ENCODE data around the gene TMEM185B.

Gene TMEM185B

DNA sequence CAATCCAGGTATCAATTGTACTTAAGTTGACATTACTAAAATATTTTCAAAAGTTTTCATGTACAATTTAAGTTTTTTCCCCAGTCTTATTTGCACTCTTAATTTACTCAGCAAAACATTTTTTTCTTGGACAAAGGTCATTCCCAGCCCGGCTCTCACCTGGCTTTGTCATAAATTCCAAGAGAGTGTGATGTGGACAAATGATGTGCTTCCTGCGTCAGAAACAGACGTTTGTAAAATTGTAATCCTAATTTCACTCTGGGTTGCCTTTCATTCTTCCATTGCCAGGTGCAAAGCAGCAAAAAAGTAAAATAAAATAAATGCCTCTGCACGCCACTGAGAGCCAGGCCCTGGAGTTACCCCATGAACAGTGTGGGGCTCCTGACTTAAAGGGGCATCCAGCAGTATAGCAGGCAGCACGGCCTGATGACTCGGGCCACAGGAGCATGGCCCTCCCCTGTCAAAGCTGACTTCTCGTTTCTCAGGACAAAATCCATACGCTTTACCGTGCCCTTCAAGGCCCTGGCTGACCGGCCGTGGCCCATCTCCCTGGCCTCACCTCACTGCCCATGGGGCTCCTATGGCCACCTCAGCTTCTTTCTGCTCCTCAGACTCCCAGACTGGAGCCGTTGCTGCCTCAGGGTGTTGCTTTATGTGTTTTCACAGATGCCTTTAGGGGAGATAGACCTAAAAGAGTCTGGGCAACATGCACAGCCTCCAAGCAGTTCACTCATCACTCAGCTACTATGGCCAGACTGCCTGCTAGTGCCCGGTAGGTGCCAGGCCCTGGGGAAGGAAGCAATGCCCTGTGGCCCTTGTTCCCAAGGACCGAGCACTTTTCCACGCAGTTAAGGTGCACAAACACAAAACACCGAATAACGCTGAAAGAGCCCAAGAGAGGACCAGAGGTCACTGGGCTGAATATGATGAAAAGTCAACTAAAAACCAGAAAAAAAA, 7.6 kb upstream of the TMEM185B start:
- ATAC-seq, result no peak

DNA sequence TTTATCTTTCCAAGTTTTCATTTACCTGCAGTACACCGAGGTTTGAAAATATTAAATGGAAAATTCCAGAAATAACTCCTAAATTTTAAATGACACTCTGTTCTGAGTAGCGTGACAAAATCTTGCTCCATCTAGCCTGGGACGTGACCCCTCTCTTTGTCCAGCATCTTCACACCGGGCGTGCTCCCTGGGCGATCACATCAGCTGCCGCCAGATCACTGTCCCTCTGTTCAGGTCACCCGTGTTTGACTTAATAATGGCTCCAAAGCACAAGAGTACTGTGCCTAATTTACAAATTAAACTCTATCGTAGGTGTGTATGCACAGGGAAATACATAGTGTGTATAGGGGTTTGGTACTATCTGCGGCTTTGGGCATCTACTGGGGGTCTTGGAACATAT, 6.1 kb upstream of the TMEM185B start:
- ATAC-seq, result no peak

DNA sequence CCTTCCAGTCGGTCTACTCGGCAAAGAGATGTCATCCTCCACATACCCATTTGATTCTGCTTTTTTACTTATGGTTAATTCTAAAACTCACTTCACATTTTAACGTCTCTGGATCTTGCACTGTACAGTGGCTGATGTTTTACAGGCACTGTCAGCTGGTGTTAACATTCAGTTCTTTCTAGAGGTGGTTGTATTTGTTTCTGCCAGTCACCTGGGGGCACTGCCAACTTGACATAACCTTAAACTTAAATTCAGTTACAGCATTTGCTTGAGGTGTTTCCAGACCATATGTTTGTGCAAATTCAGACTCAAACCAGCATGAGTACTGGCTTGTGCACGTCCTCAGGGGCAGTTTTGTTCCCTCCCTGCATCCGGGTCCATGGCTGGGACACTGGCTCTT, 5.3 kb upstream of the TMEM185B start:
- ATAC-seq, result no peak

DNA sequence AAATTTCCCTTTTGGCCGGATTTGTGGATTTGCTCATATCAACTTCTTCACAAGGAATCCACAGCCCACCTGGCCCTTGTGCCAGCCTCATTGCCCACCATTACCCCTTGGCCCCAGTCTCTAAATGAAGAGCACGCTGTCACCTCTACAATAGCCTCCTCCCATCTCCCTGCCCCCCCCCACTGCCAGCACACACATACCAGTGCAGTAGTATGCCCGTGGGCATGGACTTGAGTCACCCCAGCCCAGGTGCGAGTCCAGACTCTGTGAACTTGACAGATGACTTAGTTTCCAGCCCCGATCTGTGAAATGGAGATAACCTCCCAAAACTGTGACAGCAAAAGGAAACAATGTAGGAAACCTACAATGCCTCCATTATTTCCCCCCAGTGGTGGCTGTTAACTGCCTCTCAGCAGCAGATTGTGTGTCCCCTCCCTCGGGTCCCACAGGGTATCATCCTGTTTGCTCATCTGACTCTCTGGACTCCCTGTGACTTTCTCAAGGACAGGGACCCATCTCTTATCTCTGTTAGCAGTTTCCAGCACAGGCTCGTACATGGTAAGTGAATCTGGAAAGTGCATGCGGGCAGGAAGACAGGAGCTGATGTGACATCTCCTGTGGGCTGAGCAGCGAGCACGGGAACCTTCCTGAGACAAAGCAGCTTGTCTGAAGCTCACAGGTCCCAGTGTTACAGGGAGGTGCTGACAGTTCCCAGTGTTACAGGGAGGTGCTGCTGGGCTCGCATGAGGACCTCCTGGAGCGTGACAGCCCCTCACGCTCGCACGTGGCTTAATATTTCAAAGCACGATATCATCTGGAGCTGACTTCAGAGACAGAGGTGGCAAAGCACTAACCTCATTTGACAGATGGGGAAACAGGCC, 4.2 kb upstream of the TMEM185B start:
- ATAC-seq, result peak in 1 of 2 donors; percentile 14

DNA sequence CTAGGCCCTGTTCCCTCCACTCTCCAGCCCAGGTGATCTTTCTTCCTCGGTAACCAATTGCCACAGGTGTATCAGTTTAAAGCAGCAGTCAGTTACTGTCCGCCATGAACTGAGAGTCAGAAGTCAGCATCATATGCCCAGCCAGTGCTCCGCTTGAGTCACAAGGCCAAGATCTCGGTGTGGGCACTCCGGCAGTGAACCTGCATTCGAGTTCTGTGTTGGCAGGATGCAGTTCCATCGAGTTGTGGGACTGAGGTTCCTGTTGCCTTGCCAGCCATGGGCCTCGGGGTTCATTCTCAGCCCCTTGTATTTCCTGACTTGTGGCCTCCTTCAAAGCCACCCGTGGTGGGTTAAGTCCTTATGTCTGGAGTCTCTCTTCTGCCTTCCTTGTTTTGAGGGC, 3.1 kb upstream of the TMEM185B start:
- ATAC-seq, result no peak

DNA sequence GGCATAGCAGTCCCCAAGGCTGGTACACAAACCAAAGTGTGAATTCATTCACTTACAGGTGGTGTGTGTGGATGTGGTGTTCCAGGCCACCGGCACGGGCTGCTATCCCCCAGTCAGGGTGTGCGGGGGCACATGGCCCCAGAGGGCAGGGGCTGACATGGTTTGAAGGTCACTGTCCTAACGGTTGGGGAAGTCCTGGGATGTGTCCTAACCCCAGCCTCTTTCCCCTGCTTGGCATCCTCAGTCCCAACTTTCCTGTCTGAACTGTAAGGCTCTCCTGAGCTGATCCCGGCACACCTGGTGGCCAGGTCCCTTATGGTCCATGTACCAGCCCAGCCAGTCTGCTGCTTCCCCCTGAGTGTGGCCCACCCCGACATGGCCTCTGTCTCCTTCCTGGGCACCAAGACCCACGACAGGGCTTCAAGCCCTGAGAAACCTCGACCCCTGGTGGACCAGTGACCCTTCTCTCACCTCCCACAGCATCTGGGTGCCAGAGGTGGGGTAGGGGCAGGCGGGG, 2.4 kb upstream of the TMEM185B start:
- no peak for ATAC-seq

DNA sequence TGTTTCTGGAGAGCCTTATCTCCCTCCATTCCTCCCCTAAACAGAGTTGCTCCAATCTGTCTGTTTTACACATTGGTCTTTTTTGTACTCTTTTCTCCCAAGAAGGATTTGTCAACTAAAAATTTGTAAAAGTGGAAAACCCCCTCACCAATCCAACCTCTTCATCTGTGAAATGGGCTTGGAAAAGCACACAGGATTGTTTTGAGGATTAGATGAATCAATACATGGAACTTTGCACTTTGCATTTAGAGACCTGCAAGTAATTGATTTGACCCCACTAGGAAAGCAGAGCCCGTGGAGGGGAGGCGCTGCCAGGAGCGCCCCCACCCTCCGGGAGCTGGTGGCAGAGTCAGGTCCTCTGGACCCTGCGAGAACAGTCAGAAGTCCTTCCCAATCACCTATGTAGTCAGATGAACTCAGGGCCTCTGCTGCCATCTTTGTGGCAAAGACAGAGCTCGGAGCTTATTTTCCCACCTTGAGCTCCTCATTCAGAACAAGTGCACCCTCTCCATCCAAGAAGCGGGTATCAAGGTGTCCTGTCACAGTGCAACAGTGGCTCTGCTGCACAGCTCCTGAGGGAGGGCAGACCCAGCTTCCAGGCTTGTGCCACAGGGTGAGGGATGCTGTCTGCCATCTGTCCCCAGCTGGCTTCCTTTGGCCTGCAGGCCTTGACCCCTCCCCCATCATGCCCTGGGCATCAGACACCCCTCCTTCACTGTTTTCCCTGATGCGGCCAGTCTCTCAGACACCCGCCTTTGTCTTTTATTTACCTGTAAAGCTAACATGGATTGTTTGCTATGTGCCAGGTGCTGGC, 1.7 kb upstream of the TMEM185B start:
- ATAC-seq, result no peak

DNA sequence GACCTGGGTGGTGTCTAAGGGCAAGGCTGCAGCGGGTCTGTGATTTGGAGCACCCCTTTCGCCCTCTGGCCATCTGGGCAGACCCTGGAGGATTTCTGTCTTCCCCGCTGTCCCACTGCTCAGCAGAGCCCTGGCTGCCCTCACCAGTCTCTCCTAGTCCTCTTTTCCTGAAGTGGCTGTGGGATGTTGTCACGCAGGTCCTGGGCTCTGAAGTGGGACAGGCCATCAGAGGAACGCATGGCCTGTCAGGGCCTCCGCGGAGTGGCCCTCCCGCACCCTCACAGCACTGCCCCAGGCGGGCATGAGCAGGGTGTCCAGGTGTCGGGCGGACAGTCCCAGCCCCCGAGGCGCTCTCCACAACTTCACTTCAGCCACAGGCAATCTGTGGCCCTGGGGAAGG, 1.1 kb upstream of the TMEM185B start:
- no peak for ATAC-seq

DNA sequence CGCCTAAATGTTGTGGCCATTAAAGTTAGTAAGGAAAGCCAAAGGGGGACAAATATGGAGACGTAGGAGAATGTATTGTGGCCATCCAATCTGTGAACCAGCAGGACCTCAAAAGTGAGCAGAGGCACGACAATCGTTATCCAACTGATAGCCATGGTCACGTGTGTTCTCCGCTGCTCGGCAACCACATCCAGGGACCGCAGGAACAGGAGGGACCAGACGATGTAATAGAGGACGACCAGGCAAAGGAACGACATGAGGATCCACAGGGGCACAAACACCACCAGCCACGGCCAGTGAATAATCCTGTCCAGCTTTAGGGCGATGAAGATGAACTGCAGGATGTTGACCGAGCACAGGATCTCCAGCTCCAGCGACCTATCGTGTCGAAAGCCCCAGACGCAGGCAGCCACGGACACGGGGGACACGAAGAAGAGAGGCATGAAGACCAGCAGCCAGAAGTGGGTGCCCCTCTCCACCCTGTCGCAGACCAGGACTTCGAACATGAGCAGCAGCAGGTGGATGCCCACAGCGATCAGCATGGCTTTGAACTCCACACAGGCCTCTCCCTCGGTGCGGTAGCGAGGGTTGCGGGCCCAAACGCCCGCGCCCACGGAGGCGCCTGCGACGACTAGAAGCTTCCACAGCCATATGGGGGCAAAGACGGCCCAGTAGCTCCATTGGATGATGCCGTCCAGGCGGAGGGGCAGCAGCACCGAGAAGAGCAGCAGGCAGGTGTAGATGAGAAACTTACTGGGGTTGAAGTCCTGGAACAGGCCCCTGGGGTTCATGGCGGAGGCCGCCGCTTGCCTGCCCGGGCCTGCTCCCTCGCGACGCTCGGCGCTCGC, 790 bp downstream of the TMEM185B start:
- no peak for ATAC-seq

DNA sequence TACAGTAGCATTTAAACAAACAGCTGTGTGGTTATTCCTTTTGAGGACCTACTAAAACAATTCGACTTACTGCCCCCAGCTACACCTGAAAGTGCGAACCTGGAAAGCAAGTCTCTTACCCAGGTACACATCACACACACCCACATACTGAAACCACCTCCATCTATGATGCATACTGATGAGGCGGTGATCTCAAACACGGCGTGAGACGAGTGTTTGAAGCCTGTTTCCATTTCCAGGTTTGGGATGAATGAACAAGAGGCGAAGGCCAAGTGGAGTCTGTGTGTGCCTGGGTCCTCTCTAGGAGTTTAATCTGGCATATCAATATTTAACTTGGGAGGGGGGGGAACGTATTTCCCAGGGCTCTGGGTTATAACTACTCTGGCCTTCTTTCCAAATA, 1.6 kb downstream of the TMEM185B start:
- ATAC-seq, result no peak

DNA sequence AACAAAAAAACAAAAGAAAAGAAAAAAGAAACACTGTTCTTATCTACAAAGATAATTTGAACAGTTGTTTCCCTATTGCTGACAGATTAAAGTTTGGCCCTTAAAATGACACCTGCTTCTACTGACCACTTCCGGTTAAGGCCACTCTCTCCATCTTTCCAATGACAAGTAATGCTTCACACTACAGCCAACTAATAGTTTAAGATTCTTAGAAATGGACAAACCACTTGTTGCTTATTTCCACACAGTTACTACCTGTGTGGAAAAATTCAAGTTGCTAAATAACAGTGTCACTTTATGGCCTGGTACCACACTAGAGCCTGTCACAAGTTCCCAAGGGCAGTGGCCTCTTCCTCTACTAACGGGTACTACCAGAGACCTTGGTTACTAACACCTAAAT, 2.4 kb downstream of the TMEM185B start:
- ATAC-seq, result no peak

DNA sequence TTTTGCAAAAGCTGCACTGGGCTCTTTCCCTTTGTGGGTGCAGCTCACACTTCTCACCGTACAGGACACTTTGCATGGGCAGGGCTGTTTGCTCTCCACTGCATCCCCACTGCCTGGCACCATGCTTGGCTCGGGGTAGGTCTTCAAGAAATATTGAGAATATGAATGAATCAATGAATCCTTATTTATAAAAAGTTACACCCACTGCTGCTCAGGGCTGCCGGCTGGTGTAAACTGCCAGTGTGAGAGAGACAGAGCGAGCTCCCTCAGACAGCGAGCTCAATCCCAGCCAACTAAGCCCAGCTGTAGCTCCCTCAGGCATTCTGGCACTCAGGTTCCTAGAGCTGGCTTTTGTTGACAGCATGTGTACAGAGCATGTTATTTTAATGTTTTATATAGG, 3.4 kb downstream of the TMEM185B start:
- no peak for ATAC-seq

DNA sequence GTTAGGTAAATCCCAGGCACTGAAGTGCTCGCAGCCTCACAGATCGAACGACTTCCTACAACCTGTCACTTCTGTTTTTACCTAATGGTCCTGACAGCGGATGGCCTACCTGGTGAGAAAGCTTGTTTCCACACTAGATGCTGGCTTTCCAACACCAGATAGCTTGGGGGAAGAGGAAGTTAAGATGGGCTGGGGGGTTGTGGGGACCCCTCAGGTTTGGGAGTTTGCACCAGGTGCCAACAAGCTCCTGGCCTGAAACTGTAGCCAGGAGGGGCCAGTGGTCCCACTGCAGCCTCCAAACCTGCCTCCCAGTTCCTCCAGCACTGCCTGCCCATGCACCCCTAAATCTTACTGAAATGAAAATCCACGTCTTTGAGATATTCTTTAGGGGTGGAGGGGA, 3.9 kb downstream of the TMEM185B start:
- ATAC-seq, result no peak

DNA sequence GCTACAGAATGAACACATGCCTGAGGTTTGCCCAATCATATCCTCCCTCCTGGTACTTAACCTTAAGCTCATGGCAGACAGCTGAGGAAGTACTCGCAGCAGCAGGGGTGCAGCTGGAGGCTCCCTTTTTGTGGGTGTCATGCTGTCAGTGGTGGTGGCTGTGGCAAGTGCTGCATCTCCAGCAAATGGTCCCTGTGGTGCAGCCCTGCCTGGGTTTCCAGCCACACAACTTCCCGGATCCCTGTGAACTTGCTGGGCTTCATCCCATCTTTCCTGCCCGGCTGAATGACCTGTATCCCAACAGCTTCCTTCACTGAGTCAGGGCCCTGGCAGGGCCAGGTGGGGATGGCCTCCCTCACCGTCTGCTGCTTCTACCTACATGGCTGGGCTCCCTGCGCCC, 5.0 kb downstream of the TMEM185B start:
- ATAC-seq, result no peak

DNA sequence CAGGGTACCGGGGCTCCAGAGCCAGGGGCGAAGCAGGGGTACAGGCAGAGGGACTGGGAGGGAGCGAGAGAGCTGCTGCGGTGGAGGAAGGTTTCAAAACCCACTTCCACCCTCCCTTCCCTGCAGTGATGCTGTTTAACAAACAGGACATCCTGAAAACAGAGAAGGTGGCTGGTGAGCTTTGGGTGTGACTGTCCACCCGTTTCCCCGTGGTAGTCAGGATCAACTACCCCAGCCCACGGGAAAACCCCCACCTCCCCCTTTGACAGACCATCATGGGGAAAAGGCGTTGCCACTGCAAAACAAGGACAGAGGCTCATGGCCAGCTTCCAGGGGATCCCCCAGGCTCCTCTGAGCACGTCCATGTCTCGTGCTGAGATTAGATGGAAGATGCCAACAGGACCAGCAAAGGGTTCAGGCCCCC, 12.9 kb downstream of the TMEM185B start:
- no peak for ATAC-seq

DNA sequence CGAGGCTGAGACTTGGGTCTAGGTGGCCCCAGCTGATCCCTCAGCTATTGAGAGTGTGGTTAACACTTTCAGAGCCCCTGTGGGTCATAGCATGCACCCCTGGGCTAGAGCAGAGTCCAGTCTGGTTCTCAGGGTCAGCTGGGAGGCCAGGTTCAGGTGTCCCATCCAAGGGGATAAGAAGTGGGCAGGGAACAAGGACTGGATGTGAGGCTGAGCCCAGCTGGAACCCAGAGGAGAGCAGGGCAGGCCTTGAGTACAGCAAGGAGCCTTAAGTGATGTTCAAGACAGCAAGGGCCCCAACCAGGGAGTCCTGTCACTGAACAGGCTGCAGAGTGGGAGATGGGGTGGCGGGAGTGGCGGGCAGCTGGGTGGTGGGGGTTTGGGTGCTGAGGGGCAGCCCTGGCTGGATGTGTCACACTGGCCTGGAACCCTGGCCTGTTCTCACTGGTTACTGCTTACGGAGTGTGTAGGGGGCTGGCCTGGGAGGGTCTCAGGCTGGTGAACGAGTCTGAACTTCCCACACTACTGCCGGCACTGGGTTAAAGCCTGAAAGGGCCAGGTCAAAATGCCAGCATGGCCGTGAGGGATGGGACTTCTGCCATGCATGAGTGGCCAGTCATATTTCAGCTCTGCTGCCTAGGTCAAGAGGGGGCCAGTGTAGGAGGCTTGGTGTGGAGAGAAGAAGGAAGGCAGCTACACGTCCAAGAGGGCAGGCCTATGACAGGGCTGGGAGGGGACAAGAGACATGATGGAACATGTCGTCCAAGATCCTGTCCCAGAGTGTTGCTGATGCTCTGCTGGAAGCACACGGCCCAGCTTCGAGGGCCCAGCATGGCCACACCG, 13.6 kb downstream of the TMEM185B start:
- no peak for ATAC-seq

DNA sequence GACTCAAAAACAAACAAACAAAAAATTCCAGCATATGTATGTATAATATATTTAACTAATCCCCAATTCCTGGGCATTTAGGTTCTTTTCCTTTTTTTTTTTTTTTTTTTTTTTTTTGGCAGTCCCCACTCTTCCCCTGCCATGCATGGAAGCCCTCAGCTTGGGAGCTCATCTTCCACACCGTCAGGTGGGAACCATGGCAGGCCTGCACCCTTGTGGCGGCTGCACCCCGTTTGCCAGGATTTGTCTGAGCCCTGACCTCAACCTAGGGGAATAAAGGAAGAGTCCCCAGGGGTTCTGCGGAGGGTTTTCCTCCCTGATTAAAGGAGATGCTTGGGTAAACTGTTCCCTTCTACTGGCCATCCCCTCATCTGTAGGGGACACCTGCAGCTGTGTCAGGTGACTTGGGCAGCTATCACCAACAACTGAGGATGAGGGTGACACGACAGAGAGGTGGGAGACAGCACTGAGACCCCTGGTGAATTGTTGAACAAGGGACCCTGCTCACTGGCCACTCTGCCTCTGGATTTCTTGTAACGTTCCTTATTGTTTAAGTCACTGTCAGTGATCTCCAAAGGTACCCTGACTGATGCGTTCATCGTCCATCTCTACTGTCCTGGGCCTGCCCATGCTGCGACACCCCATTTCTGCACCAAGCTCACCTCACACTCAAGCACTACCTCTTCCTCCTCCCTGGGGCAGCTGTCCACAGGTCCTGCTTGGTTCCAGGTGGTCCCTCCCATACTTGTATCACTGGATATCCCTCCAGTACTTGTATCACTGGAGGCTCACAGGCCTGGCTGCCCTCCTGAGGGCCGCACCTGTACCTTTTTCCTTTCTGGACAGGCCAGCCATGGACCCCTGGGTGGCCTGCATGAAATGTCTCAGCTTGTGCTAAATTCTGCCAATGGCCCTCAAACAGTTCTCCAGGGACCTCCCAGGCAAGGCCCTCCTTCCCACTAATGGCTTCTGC, 14.5 kb downstream of the TMEM185B start:
- no peak for ATAC-seq

DNA sequence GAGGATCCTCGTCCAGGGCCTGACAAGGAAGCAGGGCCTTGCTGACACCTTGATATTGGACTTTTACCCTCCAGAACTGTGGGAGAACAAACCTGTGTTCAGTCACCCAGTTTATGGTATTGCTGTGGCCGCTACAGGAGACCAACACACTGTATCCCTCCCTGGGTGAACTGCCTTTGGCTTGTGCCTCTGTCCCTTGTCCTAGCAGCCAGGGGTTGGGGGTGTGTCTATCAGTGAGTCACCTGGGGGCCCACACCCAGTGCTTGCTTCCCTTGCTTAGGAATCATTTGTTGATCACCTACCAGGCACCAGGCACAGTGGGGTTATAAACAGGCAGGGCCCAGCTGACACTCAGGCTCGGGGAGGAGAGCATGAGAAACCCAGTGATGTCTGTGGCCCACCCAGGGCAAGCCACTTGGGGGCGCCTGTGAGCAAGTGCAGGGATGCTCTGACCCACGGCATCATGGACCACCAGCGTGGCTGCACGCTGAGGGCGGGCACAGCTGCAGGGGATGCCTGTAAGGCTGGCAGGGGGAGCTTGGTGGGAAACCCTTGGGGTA, 17.1 kb downstream of the TMEM185B start:
- ATAC-seq, result peak in 1 of 2 donors; percentile 52
